HG03108 (cell line): Measurements from ENCODE around the gene STT3B.
"Not testable (repeated sequence)": the region's sequence is repeated elsewhere in the genome, so short reads cannot be mapped to it uniquely, and the experiment has no call there.

Source experiments
- ATAC-seq: cut with Tn5 transposase; IDR thresholded peaks from one replicate; pipeline ENCODE4 v1.9.1; 2021; ENCODE audit warnings: moderate library complexity; ENCODE audit not compliant: unreplicated experiment

Gene STT3B

GRCh38 chr3:31532587-31533168 lies at the start of gene STT3B:
Gene STT3B, plus strand, starts transcription at chr3:31532925. Its CDS starts 74 bp downstream, at chr3:31532999.
- ATAC-seq, result peak; percentile 48

DNA sequence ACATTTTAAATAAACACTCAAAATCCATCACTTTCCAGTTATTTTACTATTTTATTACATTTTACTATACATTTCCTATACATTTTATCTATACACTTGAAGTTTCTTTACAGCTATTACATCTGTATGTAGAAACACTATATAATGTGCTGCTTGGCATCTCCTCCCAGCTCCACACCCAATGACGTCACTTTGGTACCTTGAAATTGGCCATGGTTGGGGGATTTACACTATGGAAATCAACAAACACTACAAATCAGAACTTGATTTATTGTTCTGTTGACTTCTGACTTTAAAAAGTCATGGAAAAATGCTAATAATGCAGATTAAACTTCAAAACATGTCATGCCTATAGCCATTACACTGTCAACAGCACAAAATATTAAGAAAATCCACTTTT lies 48.9 kb upstream of the STT3B start:
- ATAC-seq, result no peak

DNA sequence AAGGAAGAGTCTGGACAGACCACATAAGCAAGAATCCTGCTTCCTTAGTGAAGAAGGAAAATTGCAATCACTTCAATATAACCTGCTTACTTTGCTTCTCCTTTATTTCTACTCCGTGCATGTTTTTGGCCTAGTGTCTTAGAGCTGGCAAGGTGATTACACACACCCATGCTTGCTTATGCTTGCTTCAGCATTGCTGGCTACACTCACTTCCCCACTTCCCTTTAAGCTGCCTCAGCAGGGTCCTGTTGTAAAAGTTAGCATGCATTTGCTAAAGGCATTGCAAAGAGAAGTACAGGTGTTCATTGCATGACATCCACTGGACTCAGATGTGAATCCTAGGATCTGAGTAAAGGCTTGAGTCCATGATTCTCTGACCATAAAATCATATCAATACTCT lies 47.5 kb upstream of the STT3B start:
- no peak for ATAC-seq

GRCh38 chr3:31486865-31487533 lies 45.7 kb upstream of the STT3B start:
- ATAC-seq, result no peak

GRCh38 chr3:31488475-31489017 lies 44.2 kb upstream of the STT3B start:
- no peak for ATAC-seq

- ATAC-seq, result no peak
Measured at GRCh38 chr3:31490502-31490901, 42.2 kb upstream of the STT3B start.

GRCh38 chr3:31491660-31492059 lies 41.1 kb upstream of the STT3B start:
- ATAC-seq, result no peak

- no peak for ATAC-seq
Measured at GRCh38 chr3:31493149-31493548, 39.6 kb upstream of the STT3B start.

- no peak for ATAC-seq
Measured at GRCh38 chr3:31495971-31496665, 36.6 kb upstream of the STT3B start.

DNA sequence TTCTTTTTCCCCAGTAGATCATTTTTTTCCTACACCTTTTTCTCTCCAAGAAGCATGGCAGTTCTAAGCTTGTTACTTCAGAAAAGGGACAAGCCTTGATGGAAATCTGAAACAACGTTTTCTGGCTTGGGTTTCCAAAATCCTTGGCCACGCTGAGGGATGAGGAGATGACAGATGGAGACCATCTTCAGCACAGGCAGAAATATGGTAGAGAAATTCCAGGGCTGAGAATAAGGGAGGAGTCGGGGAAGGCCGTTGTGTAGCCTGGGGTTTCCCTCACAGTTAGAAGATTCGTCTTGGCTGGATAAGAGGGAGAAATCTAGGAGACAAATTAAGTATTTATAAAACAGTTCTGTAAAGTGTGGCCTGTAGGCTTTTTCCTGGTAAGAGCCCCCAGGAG lies 33.9 kb upstream of the STT3B start:
- ATAC-seq, result no peak

DNA sequence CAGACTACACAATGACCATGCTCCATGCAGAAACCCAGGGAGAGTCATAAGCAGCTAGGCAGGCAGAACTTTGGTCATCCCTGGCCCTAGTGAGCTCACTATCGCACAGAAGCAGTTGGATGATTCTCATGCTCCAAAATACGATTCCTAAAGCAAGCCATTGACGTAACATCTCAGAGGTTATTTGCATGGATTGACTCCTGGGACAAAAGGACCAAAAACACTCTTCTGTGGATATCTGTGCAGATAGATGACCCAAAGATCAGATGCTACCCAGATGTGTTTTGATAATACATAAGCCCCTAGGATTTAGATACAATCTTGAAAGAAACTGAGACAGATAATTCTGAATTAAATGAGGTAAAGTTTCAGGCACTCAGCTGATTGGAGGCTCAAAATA lies 33.4 kb upstream of the STT3B start:
- ATAC-seq, result no peak

- no peak for ATAC-seq
Measured at GRCh38 chr3:31502803-31503221, 29.9 kb upstream of the STT3B start.

DNA sequence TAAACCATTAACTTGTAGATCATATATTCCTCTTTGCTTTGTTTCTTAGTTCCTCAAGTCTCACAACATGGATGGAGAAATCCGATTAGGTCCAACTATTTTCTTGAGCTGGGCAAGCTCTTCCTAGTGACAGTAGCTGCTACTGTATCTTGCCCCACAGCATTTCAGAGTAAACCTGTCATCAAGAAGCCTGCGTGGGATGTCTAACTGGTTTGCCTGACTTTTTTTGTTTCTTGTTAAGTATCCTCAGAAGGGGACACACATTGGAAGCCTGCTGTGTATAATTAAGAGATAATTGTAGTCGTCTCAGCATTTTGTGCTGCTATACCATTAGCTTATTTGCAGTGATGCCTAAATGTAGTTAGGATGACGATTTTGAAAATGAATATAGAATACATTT lies 29.3 kb upstream of the STT3B start:
- no peak for ATAC-seq

DNA sequence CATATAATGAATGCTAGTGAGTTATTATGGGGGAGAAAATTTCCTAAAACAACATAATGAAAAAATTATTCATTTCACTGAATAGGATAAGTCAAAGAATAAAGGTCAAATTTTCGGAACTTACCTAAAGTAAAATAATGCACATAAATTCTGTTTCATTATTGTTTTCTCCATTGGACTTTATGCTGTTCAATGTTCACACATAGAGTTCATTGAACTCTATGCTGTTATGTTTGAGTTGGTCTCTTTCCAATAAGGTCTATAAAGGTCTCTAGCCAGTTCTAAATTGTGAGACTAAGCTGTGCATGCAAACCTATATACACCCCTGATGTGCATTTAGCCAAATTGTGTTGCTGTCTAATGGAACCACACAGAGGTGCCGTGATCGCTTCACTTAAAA lies 28.5 kb upstream of the STT3B start:
- ATAC-seq, result no peak

GRCh38 chr3:31505371-31506048 lies 27.2 kb upstream of the STT3B start:
- no peak for ATAC-seq

- ATAC-seq, result not testable (repeated sequence)
Measured at GRCh38 chr3:31506515-31506914, 26.2 kb upstream of the STT3B start.

DNA sequence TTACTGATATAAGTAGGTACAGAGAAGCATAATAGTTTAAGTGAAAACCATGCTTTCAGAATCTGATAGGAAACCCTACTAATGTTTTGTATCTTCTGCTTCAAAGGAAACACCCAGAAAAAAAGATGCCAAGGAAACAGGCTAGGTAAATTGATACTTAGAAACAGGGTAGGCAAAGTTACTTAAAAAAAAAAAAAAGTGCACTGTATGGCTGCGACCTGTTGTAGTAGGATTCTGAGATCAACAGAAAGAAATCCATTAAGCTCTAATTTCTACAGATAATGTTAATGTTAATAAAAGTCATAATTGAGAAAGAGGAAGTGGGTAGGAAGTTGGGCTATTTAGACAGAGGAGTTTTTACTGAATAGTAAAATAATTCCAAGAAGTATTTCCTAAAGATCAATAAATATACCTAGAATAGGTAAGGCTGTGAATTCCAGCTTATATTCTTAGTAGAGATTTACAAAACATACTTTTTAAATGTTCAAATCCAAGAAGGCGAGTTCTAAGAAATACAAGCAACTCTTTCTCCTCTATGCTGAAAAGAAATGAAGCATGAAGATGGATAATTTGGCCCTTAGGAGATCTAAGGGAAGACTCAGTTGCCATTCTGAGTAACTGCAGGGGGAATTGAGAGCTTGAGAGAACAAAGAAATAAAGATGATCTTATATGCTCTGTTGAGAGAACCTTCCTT lies 24.1 kb upstream of the STT3B start:
- no peak for ATAC-seq

- no peak for ATAC-seq
Measured at GRCh38 chr3:31509147-31509728, 23.5 kb upstream of the STT3B start.

DNA sequence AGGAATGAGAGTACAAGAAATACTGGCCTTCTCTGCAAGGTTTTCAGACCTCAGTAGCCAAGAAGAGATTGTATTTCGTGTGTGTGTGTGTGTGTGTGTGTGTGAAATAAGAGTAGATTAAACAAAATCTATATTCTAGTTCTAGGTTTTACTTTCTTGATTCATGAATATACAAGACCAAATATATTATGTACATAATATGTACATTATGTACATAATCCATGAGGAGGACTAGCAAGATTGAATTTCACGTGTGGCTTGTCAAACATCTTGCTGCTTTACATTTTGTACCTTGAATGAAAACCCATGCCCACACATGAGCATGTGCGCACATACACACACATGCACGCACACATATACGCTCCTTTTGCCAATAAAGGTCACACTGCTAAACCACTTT lies 18.2 kb upstream of the STT3B start:
- no peak for ATAC-seq

- no peak for ATAC-seq
Measured at GRCh38 chr3:31515486-31516284, 17.0 kb upstream of the STT3B start.
